ENCODE data around the gene PACSIN2.

- no peak for TF ChIP-seq CTCF (conservative IDR thresholded peaks at IDR 0.05)
- no peak for TF ChIP-seq EZH2 (IDR thresholded peaks at IDR 0.05; ENCODE audit: low read depth)
These were observed 159.7 kb downstream of the PACSIN2 start for GRCh38 chr22:42855211-42855610.
